ENCODE data around the gene SOD3.

Gene SOD3

DNA sequence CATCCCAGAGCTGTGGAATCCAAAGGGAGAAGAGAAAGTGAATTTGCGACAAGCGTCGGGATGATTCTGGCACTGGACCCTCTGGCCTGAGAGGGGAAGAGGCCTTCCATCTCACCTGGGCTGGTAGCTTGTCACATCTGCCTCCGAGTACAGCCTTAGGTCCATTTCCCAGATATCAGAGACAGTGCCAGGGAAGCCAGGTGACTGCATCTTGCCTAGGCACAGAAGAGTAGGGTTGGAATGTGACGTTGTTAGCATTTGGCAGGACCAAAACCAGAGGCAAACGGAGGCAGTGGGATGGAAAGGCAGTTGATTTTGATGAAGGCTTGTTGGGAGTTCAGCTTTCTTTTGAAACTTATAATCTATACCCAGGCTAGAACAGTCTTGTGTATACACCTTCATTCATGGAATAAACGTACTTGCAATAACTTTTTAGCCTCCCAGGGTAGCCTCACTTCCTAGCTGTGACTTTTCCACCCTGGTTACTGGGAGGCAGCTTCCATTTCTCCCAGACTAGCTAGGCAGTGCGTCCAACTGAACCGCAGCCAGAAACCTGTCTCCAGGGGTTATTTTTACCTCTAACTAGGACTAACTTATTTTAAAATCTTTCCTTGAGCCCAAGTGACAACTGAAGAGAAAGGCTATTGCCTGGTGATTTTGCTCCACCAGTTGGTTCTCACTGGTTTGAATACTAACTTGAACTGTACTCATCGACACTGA is 5.9 kb downstream of the SOD3 start:
- DNase-seq (ENCODE audit: low read depth in 2 of 2): no peak

- DNase-seq (ENCODE audit: low read depth in 2 of 2): no peak
Measured at GRCh38 chr4:24802648-24803047, 7.3 kb downstream of the SOD3 start.

GRCh38 chr4:24805067-24805466 is 9.7 kb downstream of the SOD3 start:
- DNase-seq (ENCODE audit: low read depth in 2 of 2): no peak

GRCh38 chr4:24805566-24805965 is 10.2 kb downstream of the SOD3 start:
- DNase-seq (ENCODE audit: low read depth in 2 of 2): no peak

- no peak for DNase-seq (ENCODE audit: low read depth in 2 of 2)
Measured at GRCh38 chr4:24806206-24806990, 11.0 kb downstream of the SOD3 start.

GRCh38 chr4:24807611-24808010 is 12.2 kb downstream of the SOD3 start:
- DNase-seq (ENCODE audit: low read depth in 2 of 2): no peak

- DNase-seq (ENCODE audit: low read depth in 2 of 2): no peak
Measured at GRCh38 chr4:24808261-24808660, 12.9 kb downstream of the SOD3 start.

GRCh38 chr4:24808955-24809354 is 13.6 kb downstream of the SOD3 start:
- no peak for DNase-seq (ENCODE audit: low read depth in 2 of 2)

- DNase-seq (ENCODE audit: low read depth in 2 of 2): no peak
Measured at GRCh38 chr4:24809376-24809775, 14.0 kb downstream of the SOD3 start.

DNA sequence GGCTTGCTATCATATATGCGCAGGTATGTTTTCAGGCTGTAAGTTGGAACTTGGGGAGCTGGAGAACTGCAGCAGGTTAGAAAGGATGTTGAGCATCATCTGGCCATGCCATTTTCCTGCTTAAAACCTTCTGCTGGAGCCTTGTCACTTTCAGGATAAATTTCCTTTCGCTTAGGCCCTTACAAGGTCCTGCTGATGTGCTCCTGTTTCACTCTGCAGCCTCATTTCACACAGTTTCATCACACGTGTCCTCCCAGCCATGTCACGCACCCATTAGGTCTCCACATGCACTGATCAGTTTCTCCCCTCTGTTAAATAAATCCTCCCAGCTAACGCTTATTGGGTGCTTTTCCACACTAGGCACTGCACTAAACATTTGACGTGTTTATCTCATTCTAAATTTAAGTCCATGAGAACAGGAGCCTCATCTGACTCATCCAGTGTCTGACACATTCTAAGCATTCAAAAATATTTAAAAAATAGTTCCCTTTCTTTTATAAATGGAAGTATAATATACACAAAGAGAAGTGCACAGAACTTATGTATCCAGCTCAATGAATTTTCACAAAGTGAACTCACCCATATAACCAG is 14.5 kb downstream of the SOD3 start:
- DNase-seq (ENCODE audit: low read depth in 2 of 2): no peak

- DNase-seq (ENCODE audit: low read depth in 2 of 2): no peak
Measured at GRCh38 chr4:24810871-24811631, 15.7 kb downstream of the SOD3 start.

DNA sequence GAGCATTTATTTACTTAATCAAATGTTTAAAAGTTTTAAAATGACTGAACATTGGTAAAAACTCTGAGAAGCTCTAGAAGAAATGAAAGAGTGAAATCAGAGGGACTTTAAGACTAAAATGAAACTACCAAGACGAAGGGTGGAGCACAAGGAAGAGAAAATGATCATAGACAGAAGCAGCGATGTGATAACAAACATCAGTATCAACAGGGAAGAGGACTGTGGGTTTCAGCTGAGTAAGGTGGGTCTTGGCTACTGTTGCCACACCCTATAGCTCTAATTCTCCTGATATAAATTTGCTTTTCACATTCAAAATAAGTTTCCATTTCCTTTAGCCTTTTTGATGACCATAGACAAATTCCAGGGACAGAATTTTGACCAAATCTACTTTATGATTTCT is 18.4 kb downstream of the SOD3 start:
- no peak for DNase-seq (ENCODE audit: low read depth in 2 of 2)

GRCh38 chr4:24816797-24817196 is 21.4 kb downstream of the SOD3 start:
- DNase-seq (ENCODE audit: low read depth in 2 of 2): no peak

DNA sequence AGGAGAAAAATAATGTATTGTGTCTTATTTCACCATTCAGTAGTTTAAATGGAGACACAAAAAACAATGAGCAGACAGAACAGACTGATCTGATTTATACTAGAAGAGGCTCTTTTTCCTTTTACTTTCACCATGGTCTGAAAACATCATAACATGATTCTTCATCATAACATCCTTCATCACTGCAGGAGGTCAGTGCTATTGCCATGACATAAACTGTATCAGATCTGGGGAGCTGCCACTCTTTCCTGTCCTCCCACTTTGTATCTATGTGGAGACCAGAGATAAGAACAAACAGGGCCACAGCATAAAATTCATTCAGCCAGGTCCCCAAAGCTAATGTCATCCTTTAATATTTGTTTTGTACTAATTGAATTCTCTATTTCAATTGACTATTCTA is 25.2 kb downstream of the SOD3 start:
- no peak for DNase-seq (ENCODE audit: low read depth in 2 of 2)

GRCh38 chr4:24824720-24825119 is 29.3 kb downstream of the SOD3 start:
- no peak for DNase-seq (ENCODE audit: low read depth in 2 of 2)

DNA sequence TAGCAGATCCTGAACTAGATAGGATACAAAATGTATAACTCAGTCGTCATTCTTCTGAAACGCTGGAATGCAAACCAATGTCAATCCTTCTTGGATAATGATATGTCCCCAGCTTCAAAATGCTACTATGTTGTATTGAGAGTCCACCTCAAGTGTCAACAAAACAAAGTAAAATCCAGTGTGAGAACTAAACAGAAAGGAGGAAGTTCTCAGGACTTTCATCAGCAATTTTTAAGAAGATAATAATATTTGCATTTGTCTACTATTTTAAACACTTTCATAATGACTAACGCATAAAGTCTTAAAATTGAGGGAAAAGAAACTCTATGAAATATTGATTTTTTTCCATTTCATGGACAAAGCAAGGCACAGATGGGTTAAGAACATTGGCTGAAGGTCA is 36.3 kb downstream of the SOD3 start:
- DNase-seq (ENCODE audit: low read depth in 2 of 2): no peak

DNA sequence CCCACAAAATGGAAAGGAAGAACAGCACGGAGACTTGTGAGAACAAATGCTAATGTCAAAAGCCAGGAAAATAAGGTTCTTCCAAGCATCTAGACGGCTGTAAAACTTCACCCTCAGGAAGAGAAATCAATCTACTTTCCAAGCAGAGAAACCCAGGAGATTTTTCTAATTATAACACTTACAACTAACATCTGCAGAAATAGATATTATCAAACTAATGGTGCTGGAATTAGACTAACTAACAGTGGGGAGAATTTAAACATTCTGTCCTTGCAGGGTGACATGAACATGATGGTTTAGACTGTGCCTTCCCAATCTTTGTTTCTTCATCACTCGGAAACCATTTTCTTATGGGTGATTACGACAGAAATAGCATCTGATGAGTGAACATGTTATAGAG is 40.3 kb downstream of the SOD3 start:
- DNase-seq (ENCODE audit: low read depth in 2 of 2): no peak

DNA sequence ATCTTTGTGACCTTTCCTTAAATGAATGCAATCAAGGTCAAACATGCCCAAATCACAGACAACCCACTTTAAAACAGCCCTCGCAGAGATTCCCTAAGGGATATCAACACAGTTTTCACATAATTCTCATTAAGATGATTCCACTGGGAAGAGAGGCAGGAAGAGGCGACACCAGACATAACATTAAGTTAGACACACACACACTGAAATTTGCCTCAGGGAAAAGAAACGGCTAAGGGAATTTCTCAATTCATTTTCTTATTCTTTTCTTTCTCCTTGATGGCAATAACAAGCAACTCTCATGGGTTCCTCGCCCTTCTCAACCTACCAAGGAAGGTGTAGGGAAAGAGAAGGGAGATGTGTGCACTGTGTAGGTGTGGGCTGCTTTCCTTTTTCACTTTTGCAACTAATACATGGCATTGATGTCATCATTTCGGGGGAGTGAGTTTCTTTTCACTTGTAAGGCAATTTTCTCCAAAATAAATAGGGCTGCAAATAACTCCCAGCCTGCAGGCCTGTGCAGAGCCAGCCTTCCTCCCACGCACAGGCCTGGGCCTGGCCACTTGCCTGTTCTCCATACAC is 41.4 kb downstream of the SOD3 start:
- no peak for DNase-seq (ENCODE audit: low read depth in 2 of 2)

- DNase-seq (ENCODE audit: low read depth in 2 of 2): no peak
Measured at GRCh38 chr4:24837336-24837735, 42.0 kb downstream of the SOD3 start.

DNA sequence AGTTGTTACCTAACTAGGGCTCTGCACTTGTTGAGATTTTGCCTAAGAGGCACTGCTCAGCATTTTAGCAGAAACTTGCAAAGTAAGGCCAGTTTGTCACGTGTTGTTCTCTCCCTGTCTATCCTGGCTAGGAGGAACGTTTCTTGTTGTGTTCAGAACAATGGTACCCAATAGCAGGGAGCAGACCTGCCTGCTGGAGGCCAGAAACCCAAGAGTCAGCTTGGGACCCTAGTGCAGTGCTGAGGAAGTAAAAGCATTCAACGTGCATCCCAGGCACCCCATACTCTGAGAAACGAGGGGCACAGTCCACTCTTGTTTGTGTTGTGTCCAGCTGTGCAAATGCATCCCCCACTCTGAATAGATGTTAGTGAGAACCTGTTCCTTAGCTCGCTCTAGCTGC is 42.4 kb downstream of the SOD3 start:
- no peak for DNase-seq (ENCODE audit: low read depth in 2 of 2)

GRCh38 chr4:24840362-24840761 is 45.0 kb downstream of the SOD3 start:
- DNase-seq (ENCODE audit: low read depth in 2 of 2): no peak
